ENCODE results near the gene ADGRD1.

ADGRD1 gene

DNA sequence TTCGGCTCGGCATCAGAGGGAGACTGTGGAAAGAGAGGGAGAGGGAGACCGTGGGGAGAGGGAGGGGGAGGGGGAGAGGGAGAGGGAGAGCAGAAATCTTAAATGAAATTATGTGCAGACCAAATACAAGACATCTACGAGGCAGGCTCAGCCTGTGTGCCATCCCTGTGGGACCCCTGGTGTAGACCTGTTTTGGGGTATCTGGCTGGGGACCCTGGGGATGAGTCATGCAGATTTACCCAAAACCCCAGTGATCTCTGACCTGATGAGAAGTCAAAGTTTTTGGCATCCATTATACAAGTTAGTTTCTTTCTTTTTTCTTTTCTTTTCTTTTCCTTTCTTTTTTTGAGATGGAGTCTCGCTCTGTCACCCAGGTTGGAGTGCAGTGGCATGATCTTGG is 44.4 kb downstream of the ADGRD1 start:
- Histone ChIP-seq H3K27ac (no peak overlapping the region), H3K36me3 (ENCODE audit: insufficient read depth, low read length) (no peaks in the 10 kb centered on the region), H3K4me3 (no peak overlapping the region), H3K9ac (ENCODE audit: insufficient read length) (no peak overlapping the region), H3K9me3 (ENCODE audit: low read depth, low read length) (no peaks in the 10 kb centered on the region)
- TF ChIP-seq POLR2AphosphoS5 (IDR thresholded peaks at IDR 0.05; ENCODE audit: borderline replicate concordance, low read depth, low read length) (no peak), EZH2 (IDR thresholded peaks at IDR 0.05) (no peak), FOXP2 (optimal IDR thresholded peaks at IDR 0.05; ENCODE audit: control extremely low read depth, extremely low read length, insufficient read depth) (no peak)
- no peak for DNase-seq (ENCODE audit: low read depth, low spot score)

- no peak for TF ChIP-seq EZH2 (IDR thresholded peaks at IDR 0.05)
- no peak for TF ChIP-seq POLR2AphosphoS5 (IDR thresholded peaks at IDR 0.05; ENCODE audit: borderline replicate concordance, low read depth, low read length)
- no peak for TF ChIP-seq FOXP2 (optimal IDR thresholded peaks at IDR 0.05; ENCODE audit: control extremely low read depth, extremely low read length, insufficient read depth)
- Histone ChIP-seq H3K9me3 (ENCODE audit: low read depth, low read length) (no peaks in the 10 kb centered on the region), H3K27ac (no peak overlapping the region), H3K9ac (ENCODE audit: insufficient read length) (no peak overlapping the region), H3K4me3 (no peak overlapping the region), H3K36me3 (ENCODE audit: insufficient read depth, low read length) (no peaks in the 10 kb centered on the region)
- no peak for DNase-seq (ENCODE audit: low read depth, low spot score)
Measured at GRCh38 chr12:131000000-131000486, 46.3 kb downstream of the ADGRD1 start.

- TF ChIP-seq POLR2AphosphoS5 (IDR thresholded peaks at IDR 0.05; ENCODE audit: borderline replicate concordance, low read depth, low read length) = no peak
- TF ChIP-seq FOXP2 (optimal IDR thresholded peaks at IDR 0.05; ENCODE audit: control extremely low read depth, extremely low read length, insufficient read depth) = no peak
- TF ChIP-seq EZH2 (IDR thresholded peaks at IDR 0.05) = no peak
- no peak overlapping the region for H3K4me3 ChIP-seq
- no peak for DNase-seq (ENCODE audit: low read depth, low spot score)
- H3K9ac ChIP-seq (ENCODE audit: insufficient read length) = no peak overlapping the region
- H3K9me3 ChIP-seq (ENCODE audit: low read depth, low read length) = no peaks in the 10 kb centered on the region
- no peaks in the 10 kb centered on the region for H3K36me3 ChIP-seq (ENCODE audit: insufficient read depth, low read length)
- no peak overlapping the region for H3K27ac ChIP-seq
Measured at GRCh38 chr12:131001493-131001892, 47.8 kb downstream of the ADGRD1 start.

DNA sequence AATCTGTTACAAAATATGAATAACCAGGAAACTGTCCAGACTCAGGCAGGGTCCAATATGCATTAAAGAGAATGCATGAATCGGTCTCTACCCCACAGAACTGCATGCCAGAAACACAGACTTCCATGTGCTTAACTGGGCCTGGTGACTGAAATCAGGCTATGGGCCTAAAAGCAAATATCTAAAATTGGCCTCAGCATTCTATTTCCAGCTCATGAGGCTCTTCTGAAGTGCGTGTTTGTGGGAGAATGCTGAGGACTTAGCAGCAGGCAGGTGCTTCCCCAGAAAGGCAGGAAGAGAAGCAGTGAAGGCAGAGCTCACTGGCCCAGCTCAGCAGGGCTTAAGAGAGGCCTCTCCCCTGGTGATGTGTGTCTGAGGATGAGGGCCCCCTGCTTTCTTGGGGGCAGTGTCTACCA is 48.5 kb downstream of the ADGRD1 start:
- TF ChIP-seq POLR2AphosphoS5 (IDR thresholded peaks at IDR 0.05; ENCODE audit: borderline replicate concordance, low read depth, low read length) (no peak), FOXP2 (optimal IDR thresholded peaks at IDR 0.05; ENCODE audit: control extremely low read depth, extremely low read length, insufficient read depth) (no peak), EZH2 (IDR thresholded peaks at IDR 0.05) (no peak)
- Histone ChIP-seq H3K9me3 (ENCODE audit: low read depth, low read length) (no peaks in the 10 kb centered on the region), H3K36me3 (ENCODE audit: insufficient read depth, low read length) (no peaks in the 10 kb centered on the region), H3K4me3 (no peak overlapping the region), H3K27ac (no peak overlapping the region), H3K9ac (ENCODE audit: insufficient read length) (no peak overlapping the region)
- no peak for DNase-seq (ENCODE audit: low read depth, low spot score)

GRCh38 chr12:131003036-131003715 is 49.5 kb downstream of the ADGRD1 start:
- H3K4me3 ChIP-seq = no peak overlapping the region
- no peak overlapping the region for H3K27ac ChIP-seq
- no peaks in the 10 kb centered on the region for H3K9me3 ChIP-seq (ENCODE audit: low read depth, low read length)
- H3K36me3 ChIP-seq (ENCODE audit: insufficient read depth, low read length) = no peaks in the 10 kb centered on the region
- H3K9ac ChIP-seq (ENCODE audit: insufficient read length) = no peak overlapping the region
- DNase-seq (ENCODE audit: low read depth, low spot score) = no peak
- TF ChIP-seq EZH2 (IDR thresholded peaks at IDR 0.05) (no peak), FOXP2 (optimal IDR thresholded peaks at IDR 0.05; ENCODE audit: control extremely low read depth, extremely low read length, insufficient read depth) (no peak), POLR2AphosphoS5 (IDR thresholded peaks at IDR 0.05; ENCODE audit: borderline replicate concordance, low read depth, low read length) (no peak)

GRCh38 chr12:131003716-131004045 is 50.0 kb downstream of the ADGRD1 start:
- no peak for TF ChIP-seq FOXP2 (optimal IDR thresholded peaks at IDR 0.05; ENCODE audit: control extremely low read depth, extremely low read length, insufficient read depth)
- TF ChIP-seq EZH2 (IDR thresholded peaks at IDR 0.05) = no peak
- TF ChIP-seq POLR2AphosphoS5 (IDR thresholded peaks at IDR 0.05; ENCODE audit: borderline replicate concordance, low read depth, low read length) = no peak
- Histone ChIP-seq H3K4me3 (no peak overlapping the region), H3K9me3 (ENCODE audit: low read depth, low read length) (no peaks in the 10 kb centered on the region), H3K36me3 (ENCODE audit: insufficient read depth, low read length) (no peaks in the 10 kb centered on the region), H3K9ac (ENCODE audit: insufficient read length) (no peak overlapping the region), H3K27ac (no peak overlapping the region)
- no peak for DNase-seq (ENCODE audit: low read depth, low spot score)

- no peak for DNase-seq (ENCODE audit: low read depth, low spot score)
- Histone ChIP-seq H3K4me3 (no peak overlapping the region), H3K27ac (no peak overlapping the region), H3K36me3 (ENCODE audit: insufficient read depth, low read length) (no peaks in the 10 kb centered on the region), H3K9me3 (ENCODE audit: low read depth, low read length) (no peaks in the 10 kb centered on the region), H3K9ac (ENCODE audit: insufficient read length) (no peak overlapping the region)
- no peak for TF ChIP-seq EZH2 (IDR thresholded peaks at IDR 0.05)
- TF ChIP-seq FOXP2 (optimal IDR thresholded peaks at IDR 0.05; ENCODE audit: control extremely low read depth, extremely low read length, insufficient read depth) = no peak
- no peak for TF ChIP-seq POLR2AphosphoS5 (IDR thresholded peaks at IDR 0.05; ENCODE audit: borderline replicate concordance, low read depth, low read length)
Measured at GRCh38 chr12:131004166-131004565, 50.5 kb downstream of the ADGRD1 start.

GRCh38 chr12:131005161-131006035 is 51.7 kb downstream of the ADGRD1 start:
- no peak for DNase-seq (ENCODE audit: low read depth, low spot score)
- no peak overlapping the region for H3K9ac ChIP-seq (ENCODE audit: insufficient read length)

More at GRCh38 chr12:131005161-131006035, 51.7 kb downstream of the ADGRD1 start:
- no peaks in the 10 kb centered on the region for H3K9me3 ChIP-seq (ENCODE audit: low read depth, low read length)
- H3K27ac ChIP-seq = no peak overlapping the region
- H3K36me3 ChIP-seq (ENCODE audit: insufficient read depth, low read length) = no peaks in the 10 kb centered on the region
- TF ChIP-seq FOXP2 (optimal IDR thresholded peaks at IDR 0.05; ENCODE audit: control extremely low read depth, extremely low read length, insufficient read depth) (no peak), POLR2AphosphoS5 (IDR thresholded peaks at IDR 0.05; ENCODE audit: borderline replicate concordance, low read depth, low read length) (no peak), EZH2 (IDR thresholded peaks at IDR 0.05) (no peak)
- no peak overlapping the region for H3K4me3 ChIP-seq

Measured in SK-N-MC (cell line).